ENCODE results near the gene C3orf18.
A peak's percentile ranks its signal among the peaks of the same experiment; 100 is the strongest.

Gene C3orf18

DNA sequence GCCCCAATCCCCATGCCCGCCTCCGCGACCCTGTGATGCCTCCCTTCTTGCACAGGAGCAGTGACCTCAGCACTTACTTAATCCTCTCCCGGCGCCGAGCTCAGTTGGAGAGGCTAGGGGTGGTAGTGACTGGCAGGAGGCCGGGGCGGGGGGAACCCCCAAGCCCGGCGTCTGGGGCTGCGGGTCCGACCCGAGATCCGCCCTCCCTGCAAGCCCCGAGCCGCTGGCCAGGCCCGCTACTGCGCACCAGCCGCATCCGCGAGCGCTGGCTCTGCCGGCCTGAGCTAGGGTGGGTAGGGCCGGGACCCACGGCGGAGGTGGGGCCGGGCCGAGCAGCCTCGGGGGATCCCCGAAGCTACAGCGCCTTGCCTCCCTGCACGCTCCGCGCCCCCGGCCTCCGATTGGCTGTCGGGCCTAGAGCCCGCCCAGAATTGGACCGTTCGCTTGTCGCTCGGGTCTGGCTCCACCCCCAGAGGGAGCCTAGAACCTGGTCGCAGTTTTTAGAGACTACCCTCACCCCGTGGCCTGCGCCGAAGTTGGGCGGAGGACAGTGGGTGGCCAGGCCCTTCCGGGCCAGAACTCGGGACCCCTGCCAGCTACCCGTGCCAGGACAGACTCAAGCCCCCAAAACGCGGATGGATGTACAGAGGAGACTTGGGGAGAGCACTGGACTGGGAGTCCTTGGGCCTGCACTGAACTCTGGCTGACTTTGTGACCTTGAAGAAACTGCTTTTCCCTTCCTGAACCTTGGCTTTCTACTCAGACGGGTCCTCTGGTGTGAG is at the start of gene C3orf18:
Gene C3orf18, minus strand, starts transcription at position 362 of the 782 bp plus-strand sequence. CDS start 2,048 bp downstream, outside the sequence.
- DNase-seq, result peak; percentile 44

DNA sequence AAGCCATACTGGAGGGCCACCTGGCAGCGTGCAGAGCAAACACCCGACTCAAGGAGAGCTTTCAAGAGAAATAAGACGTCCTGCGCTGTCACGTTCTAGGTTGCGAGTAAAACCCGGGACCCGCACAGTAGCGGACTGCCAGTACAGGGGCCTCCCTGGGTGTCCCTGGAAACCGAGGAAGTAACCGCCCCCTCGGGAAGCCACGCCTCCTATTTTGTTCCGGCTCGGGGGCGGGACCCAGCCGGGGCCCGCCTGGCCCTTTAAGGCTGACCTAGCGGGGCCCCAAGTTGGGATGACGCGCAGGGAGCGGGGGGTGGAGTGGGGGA is 49.2 kb upstream of the C3orf18 start:
- DNase-seq, result peak; percentile 79

DNA sequence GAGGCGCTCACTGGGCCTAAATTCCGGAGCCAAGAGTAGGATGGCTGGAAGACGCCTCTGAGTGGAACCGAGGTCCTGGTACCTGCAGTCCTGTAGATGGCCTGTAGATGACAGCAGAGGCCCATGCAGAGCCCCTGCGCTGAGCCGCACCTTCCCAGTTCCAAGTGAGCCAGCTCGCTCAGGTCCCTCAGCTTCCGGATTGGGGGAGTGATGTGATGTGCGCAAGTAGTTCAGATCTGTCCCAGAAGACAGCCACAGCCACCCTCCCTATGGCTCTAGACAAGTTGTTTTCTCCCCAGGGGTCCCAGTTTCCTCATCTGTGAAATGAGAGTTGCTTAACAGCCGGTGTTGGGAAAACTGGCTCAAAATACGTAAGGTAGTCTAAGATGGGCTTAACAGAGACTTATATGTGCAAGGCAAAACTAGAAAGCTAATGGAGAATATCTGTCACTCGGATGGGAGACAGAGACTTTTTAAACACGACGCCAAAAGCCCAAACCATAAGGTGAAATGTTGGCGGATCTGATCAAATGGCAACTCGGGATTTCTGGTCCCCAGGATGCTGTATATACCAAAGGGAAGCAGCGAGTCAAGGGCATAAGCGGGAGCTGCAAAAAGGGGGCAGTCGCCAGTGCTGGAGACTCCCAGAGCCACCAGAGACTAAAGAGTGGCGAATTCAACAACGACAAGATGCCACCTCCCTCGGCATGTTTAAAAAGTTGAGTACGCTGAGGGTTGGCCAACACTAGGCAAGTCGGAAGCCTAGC is 48.6 kb upstream of the C3orf18 start:
- DNase-seq, result peak; percentile 50

DNA sequence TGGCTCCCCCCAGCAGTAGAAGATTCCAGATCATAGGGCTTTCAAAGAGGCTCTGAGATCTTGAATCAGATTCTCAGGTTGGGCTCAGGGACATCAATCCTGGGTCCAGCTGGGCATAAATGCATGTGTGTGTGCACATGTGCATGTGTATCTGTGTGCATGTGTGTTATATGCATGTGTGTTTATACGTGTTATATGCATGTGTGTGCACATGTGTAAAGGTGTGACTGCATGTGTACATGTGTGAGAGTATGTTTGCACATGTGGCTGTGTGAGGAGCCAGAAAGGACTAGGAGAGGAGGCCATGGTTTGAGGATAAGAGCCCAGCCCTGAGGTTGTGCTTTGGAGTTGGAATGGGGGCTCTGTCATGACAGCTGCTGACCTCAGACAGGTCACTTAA is 47.6 kb upstream of the C3orf18 start:
- no peak for DNase-seq

DNA sequence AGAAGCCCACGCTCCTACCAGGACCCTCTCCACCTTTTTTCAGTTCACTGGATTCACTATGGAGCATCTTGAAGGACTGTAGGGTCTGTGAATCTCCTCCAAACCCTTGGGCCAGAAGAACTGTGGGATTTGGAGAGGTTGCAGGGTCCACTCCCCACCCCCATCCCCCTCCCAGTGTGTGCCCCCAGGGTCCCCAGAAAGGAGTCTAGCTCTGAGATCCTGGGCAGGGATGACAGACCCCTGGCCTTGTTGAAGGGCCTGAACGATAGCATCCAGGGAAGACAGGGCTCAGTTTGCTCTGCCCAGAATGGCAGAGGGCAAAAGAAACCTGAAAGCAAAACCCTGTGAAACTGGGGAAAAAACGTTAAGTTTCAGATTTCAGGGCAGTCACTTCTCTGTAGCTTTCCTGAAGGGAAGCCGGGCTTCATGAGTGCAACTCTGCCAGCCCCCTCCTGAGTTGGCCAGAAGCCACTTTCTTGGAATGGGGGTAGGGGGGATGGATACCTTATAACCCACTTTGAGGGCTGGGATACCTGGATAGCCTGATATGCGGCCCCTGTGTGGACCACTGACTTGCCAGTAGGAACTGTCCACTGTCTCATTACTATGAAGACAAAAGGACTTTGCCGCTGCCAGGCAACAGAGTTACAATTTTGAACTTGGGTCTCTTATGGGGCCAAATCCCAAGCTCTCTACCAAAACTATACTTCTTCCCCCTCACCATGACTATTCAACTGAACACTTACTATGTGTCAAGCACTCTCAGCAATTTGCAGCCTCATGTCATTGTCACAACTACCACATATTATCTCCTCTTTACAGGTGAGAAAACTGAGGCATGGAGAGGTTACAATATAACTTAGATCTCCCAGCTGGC is 45.7 kb upstream of the C3orf18 start:
- DNase-seq, result no peak

DNA sequence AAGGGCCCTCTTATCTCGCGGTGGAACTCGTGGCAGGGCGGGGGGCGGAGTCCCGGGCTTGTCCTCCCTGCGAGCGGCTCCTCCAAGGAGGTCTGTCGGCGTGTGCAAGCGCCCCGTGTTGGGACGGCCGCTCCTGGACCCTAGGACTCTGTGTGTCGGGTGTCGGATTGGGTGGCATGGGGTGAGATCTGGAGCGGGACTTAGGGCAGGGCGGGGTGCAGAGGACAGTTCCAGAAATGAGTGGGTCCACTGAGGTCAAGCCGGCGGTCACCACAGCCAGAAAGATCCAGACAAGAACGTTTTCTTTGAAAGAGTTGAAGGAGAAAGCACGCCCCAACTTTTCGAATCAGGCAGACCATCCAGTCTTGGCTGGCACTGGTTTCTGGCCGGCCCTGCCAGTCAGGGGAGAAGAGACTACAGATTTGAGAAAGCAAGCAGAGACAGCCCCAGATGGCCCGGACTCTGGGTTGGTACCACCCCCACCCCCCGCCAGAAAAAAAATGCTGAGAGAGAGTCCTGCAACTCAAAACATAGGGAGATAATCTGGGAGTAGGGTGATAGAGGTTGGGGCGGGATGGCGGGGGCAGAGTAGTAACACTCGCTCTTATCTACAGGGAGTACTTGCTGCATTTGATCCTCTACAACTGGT is 44.8 kb upstream of the C3orf18 start:
- no peak for DNase-seq

DNA sequence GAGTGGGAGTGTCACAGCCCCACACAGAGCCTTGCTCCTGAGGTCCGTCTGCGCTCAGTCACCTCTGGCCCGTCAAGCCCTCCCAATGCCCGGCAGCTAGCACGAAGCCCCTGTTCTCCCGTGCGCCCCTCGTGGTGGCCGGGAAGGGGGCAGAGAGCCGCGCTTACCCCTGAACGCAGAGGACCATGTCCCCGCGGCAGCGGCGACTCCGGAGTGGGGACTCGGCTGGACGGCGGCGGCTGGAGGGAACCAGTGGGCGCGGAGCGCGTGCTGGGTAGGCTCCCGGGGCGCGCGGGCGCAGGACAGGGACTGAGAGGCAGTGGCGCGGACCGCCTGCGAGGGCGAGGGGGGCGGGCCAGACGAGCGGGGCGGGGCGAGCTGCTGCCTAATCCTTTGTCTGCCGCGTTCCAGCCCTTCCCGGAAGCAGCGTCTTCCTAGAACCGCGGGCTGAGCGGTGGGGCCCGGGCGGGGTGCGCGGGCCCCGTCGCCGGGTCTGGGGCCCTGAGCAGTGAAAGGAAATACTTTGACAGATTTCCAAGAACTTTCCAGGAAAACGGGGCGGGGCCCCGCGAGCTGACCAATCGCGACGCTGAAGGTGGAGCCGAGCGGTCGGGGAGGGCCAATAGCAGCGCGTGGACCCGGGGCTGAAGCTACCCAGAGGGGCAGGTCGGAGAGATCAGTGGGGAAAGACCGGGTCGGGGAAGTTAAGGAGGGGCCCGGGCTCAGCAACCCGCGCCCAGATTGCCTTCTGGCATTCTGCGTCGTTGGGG is 44.1 kb upstream of the C3orf18 start, which contains the start of gene CISH:
Gene CISH, minus strand, starts transcription at position 311 of the 770 bp plus-strand sequence. Its CDS starts 124 bp downstream, at position 187.
- DNase-seq, result peak; percentile 82

DNA sequence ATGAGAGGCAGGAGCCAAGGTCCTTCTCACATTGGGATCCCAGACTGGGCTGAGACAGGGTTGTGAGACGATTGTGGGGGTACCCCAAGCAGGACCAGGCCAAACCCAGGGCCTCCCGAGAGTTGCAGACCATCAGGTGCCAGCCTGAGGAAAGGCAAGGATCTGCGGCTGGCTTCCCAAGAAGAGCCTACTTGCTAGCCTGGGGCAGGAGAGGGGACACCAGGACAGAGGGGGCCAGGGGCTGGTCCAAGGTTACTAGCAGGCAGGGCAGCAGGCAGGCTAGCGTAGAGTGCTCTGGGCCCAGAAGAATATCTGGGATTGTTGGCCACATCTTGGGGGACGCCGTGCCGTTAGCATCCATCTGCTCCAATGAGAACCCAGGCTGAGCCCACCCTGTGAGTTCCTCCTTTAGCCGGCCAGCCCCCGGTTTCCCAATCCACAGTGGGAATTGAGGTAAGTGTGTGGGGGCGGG is 43.5 kb upstream of the C3orf18 start:
- no peak for DNase-seq

DNA sequence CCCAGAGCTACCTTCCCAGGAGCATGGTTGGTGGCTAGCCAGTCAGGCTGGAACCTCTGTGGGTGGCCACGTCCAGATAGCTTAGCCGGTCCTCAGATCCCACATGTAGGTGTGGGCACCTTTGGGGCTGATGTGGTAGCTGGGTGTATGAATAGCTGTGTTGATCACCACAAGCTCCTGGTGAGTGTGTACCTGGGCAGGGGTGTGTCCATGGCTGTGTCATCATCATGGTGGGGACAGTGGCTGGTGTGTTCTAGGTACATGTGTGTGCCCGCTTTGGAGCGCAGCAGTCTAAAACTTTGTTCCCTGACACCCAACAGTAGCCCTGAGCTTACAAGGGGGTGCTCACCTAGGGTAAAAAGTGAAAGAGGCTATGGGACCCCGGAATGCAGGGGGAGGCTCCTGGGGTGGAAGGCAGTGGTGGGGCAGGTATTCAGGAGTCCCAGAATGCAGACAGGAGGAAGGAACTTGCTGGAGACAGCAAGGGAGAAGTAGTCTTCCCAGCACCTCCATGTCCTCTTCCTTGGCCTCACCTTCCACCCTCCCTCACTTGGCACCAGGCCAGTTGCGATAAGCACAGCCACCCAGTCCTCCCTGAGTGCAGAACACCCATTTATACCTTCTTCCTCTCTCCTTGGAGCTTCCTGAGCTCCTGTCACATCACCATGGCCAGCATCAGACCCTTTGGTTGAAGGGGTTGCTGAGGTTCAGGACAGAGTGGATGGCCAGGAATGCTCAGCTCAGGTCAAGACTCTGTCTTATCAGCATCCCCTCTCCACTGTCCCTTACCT is 42.8 kb upstream of the C3orf18 start:
- DNase-seq, result no peak

DNA sequence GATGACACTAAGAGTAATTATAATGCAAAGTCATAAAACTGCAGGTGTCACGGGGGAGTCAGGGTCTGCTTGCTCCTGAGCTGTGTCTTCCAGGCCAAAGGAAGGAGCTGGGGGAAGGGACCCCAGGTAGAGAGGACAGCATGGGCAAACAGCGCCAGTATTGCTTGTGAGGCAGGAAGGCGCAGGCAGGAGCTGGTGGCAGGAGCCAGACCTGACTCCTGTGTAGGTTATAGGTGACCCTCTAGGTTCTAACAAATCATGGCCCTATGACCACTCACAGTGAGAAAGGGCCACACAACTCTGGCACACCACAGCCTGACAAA is 42.2 kb upstream of the C3orf18 start:
- DNase-seq, result no peak

DNA sequence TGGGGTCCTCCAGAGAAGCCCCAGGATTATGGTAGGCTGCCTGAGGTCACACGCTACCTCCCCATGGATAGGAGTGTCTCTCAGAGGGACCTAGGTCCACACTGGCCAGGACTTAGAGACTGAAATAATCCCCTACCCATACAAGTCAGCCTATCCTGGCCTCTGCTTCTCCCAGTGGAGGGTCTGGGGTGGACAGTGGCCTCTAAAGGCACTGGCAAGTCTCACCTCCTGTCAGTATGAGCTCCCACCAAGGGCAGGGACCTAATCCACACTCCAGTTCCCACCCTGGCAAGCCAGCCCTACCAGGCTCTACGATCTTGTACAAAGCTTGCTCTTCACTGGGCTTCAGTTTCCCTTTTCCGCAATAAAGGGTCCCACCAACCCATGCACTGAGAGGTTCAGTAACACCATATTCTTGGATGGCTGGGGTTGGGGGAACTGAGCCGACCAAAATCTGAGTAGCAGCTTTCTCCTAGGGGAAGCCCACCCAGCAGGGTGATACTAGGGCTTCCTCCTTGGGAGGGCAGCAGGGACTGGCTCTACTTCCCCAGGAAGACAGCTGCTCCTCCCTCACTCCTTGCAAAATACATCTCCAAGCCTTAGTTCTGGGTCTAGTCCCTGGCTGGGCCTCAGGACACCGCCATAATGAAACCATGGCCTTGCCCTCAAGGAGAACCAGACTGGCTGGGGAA is 41.7 kb upstream of the C3orf18 start:
- DNase-seq, result no peak

DNA sequence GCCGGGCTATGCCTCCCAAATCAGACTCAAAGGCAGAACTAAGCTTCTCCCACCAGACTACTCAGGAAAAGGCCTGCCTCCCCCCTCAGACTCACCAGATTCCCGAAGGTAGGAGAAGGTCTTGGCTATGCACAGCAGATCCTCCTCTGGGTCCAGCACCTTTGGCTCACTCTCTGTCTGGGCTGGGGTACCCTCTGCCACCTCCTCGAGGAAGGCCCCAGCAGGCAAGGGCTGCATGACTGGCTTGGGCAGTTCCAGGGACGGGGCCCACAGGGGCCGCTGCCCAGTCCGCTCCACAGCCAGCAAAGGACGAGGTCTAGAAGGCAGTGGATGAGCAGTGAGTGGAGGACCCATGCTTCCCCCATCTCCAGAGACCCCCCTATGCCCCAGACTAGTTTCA is 40.7 kb upstream of the C3orf18 start:
- no peak for DNase-seq

DNA sequence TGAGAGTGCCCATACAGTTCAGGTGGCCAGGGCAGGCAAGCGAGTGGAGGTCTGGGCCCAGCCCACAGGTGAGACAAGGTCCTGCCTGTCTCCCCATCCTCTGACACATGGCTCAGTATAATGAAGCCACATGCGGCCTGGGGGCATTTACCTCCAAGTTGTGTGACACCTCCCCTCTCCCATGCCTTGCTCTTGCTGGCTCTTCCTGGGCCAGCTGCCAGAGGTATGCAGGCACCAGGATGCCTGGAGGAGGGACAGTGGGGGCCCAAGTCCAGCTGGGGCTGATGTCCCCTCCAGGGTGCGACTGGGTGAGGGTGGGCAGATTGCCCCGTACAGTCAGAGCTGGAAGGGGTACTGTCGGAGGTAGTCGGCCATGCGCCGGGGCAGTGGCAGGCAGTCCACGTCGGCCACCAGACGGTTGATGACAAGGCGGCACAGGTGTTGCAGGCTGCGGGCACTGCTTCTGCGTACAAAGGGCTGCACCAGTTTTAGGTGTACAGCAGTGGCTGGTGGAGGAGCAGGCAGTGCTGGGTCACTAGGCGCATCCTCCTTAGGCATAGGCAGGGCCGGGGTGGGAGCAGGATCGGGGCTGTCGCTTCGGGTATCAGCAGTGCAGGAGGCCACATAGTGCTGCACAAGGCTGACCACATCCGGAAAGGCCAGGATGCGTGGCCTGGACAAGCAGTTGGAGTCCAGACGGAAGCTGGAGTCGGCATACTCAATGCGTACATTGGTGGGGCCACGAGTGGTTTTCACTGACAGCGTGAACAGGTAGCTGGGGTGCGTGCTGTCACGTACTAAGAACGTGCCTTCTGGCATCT is 39.9 kb upstream of the C3orf18 start:
- no peak for DNase-seq

DNA sequence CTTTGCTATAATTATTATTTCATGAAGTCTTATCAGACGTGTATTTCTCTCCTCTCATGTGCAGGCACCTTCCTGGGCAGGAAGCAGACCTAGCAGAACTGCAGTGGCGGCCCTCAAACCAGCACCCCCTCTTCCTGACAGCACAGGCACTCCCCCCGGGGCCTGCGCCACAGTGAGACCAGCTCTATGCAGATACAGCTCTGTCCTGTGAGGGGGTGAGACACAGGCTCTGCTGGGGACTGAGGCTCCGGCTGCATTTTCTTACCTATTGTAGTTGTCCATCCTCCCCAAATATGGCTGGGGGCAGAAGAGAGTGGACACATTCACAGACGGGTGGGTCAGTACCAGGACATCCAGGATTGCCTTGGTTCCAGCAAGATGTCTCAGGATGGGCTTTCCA is 39.0 kb upstream of the C3orf18 start:
- no peak for DNase-seq

DNA sequence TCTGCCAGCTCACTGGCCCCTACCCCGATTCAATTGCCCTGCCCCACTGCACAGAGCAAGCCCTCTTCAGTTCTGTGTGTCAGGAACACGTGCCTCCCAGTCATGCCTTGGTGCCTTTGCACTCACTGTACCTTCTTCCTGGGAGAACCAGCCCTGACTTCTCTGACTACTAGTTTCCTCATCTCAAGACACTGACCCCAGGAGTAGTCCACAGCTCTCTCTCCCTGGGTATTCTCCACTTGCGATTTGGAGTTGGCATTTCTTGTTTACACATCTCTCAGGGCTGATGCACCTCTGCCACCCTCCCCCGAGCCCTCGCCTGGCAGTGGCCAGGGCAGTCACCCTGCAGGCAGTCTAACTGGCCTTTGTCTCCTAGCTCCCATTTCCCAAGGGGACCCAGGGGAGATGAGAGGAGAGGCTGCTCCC is 38.4 kb upstream of the C3orf18 start:
- DNase-seq, result no peak

DNA sequence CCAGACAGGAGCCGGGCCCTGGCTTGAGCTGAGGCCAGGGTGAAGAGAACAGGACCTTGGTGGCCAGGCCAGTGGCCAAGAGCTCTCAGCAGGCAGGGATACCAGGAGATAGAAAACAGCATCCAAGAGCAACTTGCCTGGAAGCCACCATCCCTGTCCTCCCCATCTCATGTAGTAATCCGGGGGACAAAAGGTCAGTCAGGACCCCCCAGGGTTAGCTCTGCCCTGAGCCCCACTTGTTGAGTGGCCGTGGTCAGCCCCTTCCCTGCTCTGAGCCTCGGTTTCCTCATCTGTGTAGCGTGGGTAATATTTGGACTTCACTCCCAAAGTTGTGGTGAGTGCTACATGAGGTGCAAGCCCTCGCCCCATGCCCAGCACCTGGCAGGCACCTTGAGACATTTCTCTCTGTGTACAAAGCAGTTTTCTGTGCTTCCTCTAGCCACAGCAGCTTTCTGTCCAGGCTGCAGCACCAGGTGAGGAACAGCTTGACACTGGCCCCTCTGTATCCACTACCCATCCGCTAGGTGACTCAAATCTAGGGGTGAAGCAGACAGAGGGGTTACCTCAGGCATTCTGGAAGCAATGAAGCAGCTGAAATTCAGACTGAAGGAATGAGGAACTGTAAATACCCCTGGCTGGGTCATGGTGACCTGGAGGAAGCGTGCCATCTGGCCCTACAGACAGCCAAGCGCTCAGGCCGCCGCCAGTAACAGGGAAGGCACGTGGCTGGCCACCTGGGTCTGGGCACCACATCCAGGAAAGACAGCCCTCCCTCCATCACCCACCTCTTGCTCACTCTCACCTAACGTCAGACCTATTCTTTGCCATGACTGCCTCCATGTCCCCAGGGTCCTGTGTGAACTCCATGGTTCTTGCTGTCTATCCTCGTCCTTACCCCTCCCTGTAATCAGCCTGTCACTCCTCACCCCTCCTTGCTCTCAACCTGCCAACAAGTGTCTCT is 37.4 kb upstream of the C3orf18 start:
- no peak for DNase-seq

DNA sequence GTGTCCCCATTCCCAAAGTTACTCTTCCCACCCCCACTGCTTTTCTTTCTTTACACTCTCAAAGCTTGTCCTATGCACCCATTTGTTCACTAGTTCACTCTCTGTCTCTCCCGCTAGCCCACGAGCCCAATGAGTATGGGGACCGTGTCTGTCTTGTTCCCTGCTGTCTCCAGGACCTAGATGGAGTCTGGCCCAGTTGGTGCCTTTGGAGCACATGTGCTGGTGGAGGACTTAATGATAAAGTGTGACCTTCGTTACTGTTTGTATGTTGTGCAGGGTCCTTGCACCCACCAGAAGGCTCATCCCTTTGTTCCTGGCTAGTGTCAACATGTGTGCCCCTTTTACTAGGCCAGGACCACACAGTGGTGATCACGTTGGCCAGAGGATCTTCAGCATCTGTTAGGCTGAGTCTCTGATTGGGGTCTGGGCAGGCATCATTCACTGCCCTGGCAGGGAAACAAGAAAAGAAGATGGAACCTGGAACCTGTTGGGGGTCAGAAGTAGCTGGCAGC is 36.6 kb upstream of the C3orf18 start:
- DNase-seq, result no peak
